Measurements from ENCODE around the gene UPF2.

The UPF2 gene

GRCh38 chr10:11898372-11899066 is 144.1 kb downstream of the UPF2 start:
- no peak overlapping the region for H3K4me3 ChIP-seq (ENCODE audit: low read depth, low read length)
- TF ChIP-seq, protein P1, sequence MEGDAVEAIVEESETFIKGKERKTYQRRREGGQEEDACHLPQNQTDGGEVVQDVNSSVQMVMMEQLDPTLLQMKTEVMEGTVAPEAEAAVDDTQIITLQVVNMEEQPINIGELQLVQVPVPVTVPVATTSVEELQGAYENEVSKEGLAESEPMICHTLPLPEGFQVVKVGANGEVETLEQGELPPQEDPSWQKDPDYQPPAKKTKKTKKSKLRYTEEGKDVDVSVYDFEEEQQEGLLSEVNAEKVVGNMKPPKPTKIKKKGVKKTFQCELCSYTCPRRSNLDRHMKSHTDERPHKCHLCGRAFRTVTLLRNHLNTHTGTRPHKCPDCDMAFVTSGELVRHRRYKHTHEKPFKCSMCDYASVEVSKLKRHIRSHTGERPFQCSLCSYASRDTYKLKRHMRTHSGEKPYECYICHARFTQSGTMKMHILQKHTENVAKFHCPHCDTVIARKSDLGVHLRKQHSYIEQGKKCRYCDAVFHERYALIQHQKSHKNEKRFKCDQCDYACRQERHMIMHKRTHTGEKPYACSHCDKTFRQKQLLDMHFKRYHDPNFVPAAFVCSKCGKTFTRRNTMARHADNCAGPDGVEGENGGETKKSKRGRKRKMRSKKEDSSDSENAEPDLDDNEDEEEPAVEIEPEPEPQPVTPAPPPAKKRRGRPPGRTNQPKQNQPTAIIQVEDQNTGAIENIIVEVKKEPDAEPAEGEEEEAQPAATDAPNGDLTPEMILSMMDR (IDR thresholded peaks at IDR 0.05; ENCODE audit: borderline replicate concordance, insufficient read depth, low read depth, low read length), result no peak

DNA sequence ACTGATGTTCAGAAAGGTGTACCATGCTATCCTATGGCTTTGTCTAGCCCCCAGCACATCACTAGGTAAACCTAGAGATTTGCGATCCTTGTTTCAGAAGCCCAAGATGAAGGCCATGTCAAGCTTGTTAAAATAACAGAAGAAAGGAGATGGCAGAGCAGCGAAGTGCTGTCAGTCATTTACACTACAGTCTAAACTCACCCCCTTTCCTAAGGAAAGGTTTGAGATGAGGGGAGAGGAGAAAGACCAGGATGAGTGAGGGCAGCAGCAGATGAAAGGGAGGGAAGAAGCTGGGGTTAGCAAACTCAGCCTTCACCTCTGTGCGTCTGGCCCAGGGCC is 144.6 kb downstream of the UPF2 start:
- H3K4me3 ChIP-seq (ENCODE audit: low read depth, low read length), result no peak overlapping the region
- TF ChIP-seq, protein P1 (IDR thresholded peaks at IDR 0.05; ENCODE audit: borderline replicate concordance, insufficient read depth, low read depth, low read length), result no peak

DNA sequence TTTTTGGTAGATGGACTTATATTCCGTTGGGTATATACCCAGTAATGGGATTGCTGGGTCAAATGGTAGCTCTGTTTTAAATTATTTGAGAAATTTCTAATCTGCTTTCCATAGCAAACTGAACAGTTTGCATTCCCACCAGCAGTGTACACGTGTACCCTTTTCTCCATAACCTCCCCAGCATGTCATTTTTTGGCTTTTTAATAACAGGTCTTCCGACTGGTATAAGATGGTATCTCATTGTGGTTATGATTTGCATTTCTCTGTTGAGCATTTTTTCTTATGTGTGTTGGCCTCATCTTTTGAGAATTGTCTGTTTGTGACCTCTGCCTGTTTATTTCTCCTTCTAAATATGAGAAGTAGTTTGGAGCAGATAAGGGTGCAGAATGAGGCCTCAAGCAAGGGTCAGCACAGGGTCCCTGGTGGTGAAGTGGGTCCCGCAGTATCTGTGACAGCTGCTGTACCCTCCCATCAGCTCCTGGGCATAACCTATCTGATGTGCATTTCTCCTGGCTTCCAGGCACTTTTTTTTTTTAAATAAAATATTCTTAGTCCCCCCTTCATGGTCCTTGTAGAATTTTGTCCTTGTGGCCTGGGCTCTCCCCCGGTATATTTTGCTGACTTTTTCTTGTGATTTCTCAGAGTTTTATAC is 145.9 kb downstream of the UPF2 start:
- no peak overlapping the region for H3K4me3 ChIP-seq (ENCODE audit: low read depth, low read length)
- TF ChIP-seq, protein P1 (IDR thresholded peaks at IDR 0.05; ENCODE audit: borderline replicate concordance, insufficient read depth, low read depth, low read length), result no peak

GRCh38 chr10:11895598-11895997 is 147.0 kb downstream of the UPF2 start:
- no peak overlapping the region for H3K4me3 ChIP-seq (ENCODE audit: low read depth, low read length)
- TF ChIP-seq, protein P1 (IDR thresholded peaks at IDR 0.05; ENCODE audit: borderline replicate concordance, insufficient read depth, low read depth, low read length), result no peak

DNA sequence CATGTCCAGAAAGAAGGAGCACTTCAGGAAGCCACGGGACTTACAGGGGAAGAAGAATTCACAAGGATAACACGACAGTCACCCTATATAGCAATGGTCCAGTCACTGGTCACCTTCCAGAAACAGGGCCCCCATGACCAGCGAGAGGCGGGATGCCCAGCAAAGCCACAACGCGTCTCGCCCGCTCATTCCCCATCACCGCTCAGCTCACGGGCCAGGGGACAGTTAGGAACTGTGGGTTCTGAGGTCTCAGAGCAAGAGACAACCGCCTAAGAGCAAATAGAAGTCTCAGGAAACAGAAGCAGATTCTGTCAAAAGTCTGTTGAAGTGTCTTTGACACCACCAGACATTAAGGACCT is 147.5 kb downstream of the UPF2 start:
- TF ChIP-seq, protein P1 (IDR thresholded peaks at IDR 0.05; ENCODE audit: borderline replicate concordance, insufficient read depth, low read depth, low read length), result no peak
- H3K4me3 ChIP-seq (ENCODE audit: low read depth, low read length), result no peak overlapping the region

GRCh38 chr10:11894381-11895107 is 148.1 kb downstream of the UPF2 start:
- TF ChIP-seq, protein P1 (IDR thresholded peaks at IDR 0.05; ENCODE audit: borderline replicate concordance, insufficient read depth, low read depth, low read length), result no peak
- H3K4me3 ChIP-seq (ENCODE audit: low read depth, low read length), result no peak overlapping the region
